H1 (cell line): Measurements from ENCODE around the gene FKBP1B. TPM values are rescaled to one million over a fixed set of nuclear protein-coding genes. Genes with fewer than 3 reads are reported as not detected.

ENCODE experiments used
- CTCF ChIA-PET: fragments of 300-600 bp; sonication (Branson Sonifier 250); formaldehyde crosslinking; loops from one replicate; lab custom pipeline; 2021; ENCODE audit not compliant: partially characterized antibody; lab: Charles Lee
- POLR2A ChIA-PET: fragments of 300-600 bp; sonication (Branson Sonifier 250); formaldehyde crosslinking; loops from one replicate; lab custom pipeline; 2021; ENCODE audit warnings: inconsistent platforms; ENCODE audit not compliant: partially characterized antibody; lab: Charles Lee
- DNase-seq, 2 experiments: peaks; one replicate each; pipeline versions ENCODE4 v3.0.0 to v3.0.0-alpha.2; 2010 to 2022; ENCODE audit warnings: low spot score in 2 of 2, low read depth in 1 of 2, mixed read lengths in 1 of 2
- FAIRE-seq: peaks from 2 replicates; lab custom pipeline; 2011; peaks lifted over from hg19 to GRCh38; lab: Jason Lieb, UNC
- H2AFZ ChIP-seq: 2 replicates; pipeline ENCODE4 v1.8.1; 2012; ENCODE audit warnings: low read length, inconsistent platforms
- H2AK5ac ChIP-seq: 2 replicates; pipeline ENCODE4 v1.6.1; 2013; ENCODE audit warnings: low read depth, low read length
- H2BK120ac ChIP-seq: replicated peaks from 2 replicates; pipeline ENCODE3; 2013; ENCODE audit warnings: low read depth, low read length, inconsistent platforms
- H2BK12ac ChIP-seq: 2 replicates; pipeline ENCODE4 v1.6.1; 2013; ENCODE audit warnings: low read depth, low read length
- H2BK15ac ChIP-seq: 2 replicates; pipeline ENCODE4 v1.6.1; 2013; ENCODE audit warnings: low read length
- H2BK20ac ChIP-seq: 2 replicates; pipeline ENCODE4 v1.6.1; 2013; ENCODE audit warnings: low read length
- H2BK5ac ChIP-seq: 2 replicates; pipeline ENCODE4 v1.6.1; 2013; ENCODE audit warnings: low read depth, low read length
- H3K14ac ChIP-seq: 2 replicates; pipeline ENCODE4 v1.6.1; 2013; ENCODE audit warnings: inconsistent platforms; ENCODE audit not compliant: insufficient read length
- H3K18ac ChIP-seq: 2 replicates; pipeline ENCODE4 v1.6.1; 2013; ENCODE audit warnings: low read length; ENCODE audit errors: extremely low read depth
- H3K23ac ChIP-seq: 2 replicates; pipeline ENCODE4 v1.6.1; 2013; ENCODE audit warnings: inconsistent platforms; ENCODE audit not compliant: insufficient read length
- H3K23me2 ChIP-seq: 2 replicates; pipeline ENCODE4 v1.6.1; 2013; ENCODE audit warnings: low read depth, low read length
- H3K27ac ChIP-seq: 2 replicates; pipeline ENCODE4 v1.6.1; 2011; ENCODE audit warnings: low read depth, low read length, inconsistent platforms
- H3K27me3 ChIP-seq, 4 experiments: replicated peaks in 1 of 4; 1 replicate in 1 of 4; 2 replicates in 3 of 4; pipeline versions ENCODE4 v1.6.1 to v1.8.1; 2011 to 2013; ENCODE audit warnings: low read length in 3 of 4, mild to moderate bottlenecking in 3 of 4, inconsistent platforms in 2 of 4, mixed read lengths in 2 of 4, moderate library complexity in 1 of 4; ENCODE audit not compliant: control insufficient read depth in 3 of 4, insufficient read depth in 3 of 4; ENCODE audit errors: extremely low read depth in 1 of 4
- H3K36me3 ChIP-seq, 4 experiments: 2 replicates each; pipeline versions ENCODE4 v1.6.1 to v1.8.1; 2011 to 2013; ENCODE audit warnings: mild to moderate bottlenecking in 4 of 4, low read length in 3 of 4, moderate library complexity in 2 of 4, control low read depth in 1 of 4, inconsistent platforms in 1 of 4; ENCODE audit not compliant: insufficient read depth in 4 of 4, control insufficient read depth in 2 of 4
- H3K4ac ChIP-seq: replicated peaks from 2 replicates; pipeline ENCODE3; 2013; ENCODE audit warnings: low read length, low read depth, mixed read lengths, inconsistent platforms; ENCODE audit not compliant: insufficient read length
- H3K4me1 ChIP-seq, 4 experiments: replicated peaks in 1 of 4; 1 replicate in 1 of 4; 2 replicates in 3 of 4; pipeline versions ENCODE4 v1.6.1 to v1.8.1; 2011 to 2013; ENCODE audit warnings: low read length in 3 of 4, inconsistent platforms in 2 of 4, mixed read lengths in 1 of 4; ENCODE audit not compliant: insufficient read depth in 4 of 4, control insufficient read depth in 3 of 4
- H3K4me2 ChIP-seq, 2 experiments: 2 replicates each; pipeline versions ENCODE4 v1.6.1 to v1.8.1; 2011 to 2013; ENCODE audit warnings: low read depth in 2 of 2, low read length in 2 of 2, control low read depth in 1 of 2, inconsistent platforms in 1 of 2, mild to moderate bottlenecking in 1 of 2; ENCODE audit not compliant: insufficient read depth in 1 of 2
- H3K4me3 ChIP-seq, 4 experiments: fragments of 200-600, 300-600 bp in 1 of 4; sonication (generic), shearing (Covaris generic), sonication (Bioruptor Twin) in 1 of 4; 2 replicates each; pipeline versions ENCODE4 v1.5.1 to v1.8.1; 2011 to 2016; ENCODE audit warnings: low read length in 4 of 4, low read depth in 3 of 4, control low read depth in 2 of 4, inconsistent platforms in 2 of 4, mild to moderate bottlenecking in 2 of 4, mixed read lengths in 1 of 4, moderate library complexity in 1 of 4; ENCODE audit not compliant: insufficient read depth in 2 of 4; ENCODE audit errors: extremely low read depth in 1 of 4
- H3K56ac ChIP-seq: replicated peaks from 2 replicates; pipeline ENCODE3; 2013; ENCODE audit warnings: low read depth, mild to moderate bottlenecking, mixed read lengths, low read length, inconsistent platforms; ENCODE audit not compliant: insufficient read length
- H3K79me1 ChIP-seq: 2 replicates; pipeline ENCODE4 v1.6.1; 2013; ENCODE audit warnings: low read depth, low read length, control low read depth
- H3K79me2 ChIP-seq, 2 experiments: 2 replicates each; pipeline versions ENCODE4 v1.6.1 to v1.8.1; 2012 to 2013; ENCODE audit warnings: low read length in 2 of 2, mild to moderate bottlenecking in 2 of 2, inconsistent platforms in 1 of 2; ENCODE audit not compliant: insufficient read depth in 2 of 2, control insufficient read depth in 1 of 2
- H3K9ac ChIP-seq, 4 experiments: replicated peaks in 1 of 4; 1 replicate in 1 of 4; 2 replicates in 3 of 4; pipeline versions ENCODE4 v1.6.1 to v1.8.1; 2011 to 2013; ENCODE audit warnings: low read depth in 3 of 4, low read length in 3 of 4, control low read depth in 2 of 4, mild to moderate bottlenecking in 2 of 4, moderate library complexity in 2 of 4, inconsistent platforms in 1 of 4; ENCODE audit errors: extremely low read depth in 1 of 4
- H3K9me3 ChIP-seq, 2 experiments: 2 replicates each; pipeline versions ENCODE4 v1.6.1 to v1.8.1; 2012 to 2013; ENCODE audit warnings: mild to moderate bottlenecking in 2 of 2, moderate library complexity in 2 of 2, control low read depth in 1 of 2, inconsistent platforms in 1 of 2, low read depth in 1 of 2, low read length in 1 of 2, mixed read lengths in 1 of 2; ENCODE audit not compliant: insufficient read depth in 2 of 2
- H4K20me1 ChIP-seq, 2 experiments: replicated peaks in 1 of 2; 2 replicates each; pipeline versions ENCODE3 to v1.8.1; 2011 to 2013; ENCODE audit warnings: inconsistent platforms in 2 of 2, low read length in 2 of 2, mild to moderate bottlenecking in 1 of 2; ENCODE audit not compliant: insufficient read depth in 2 of 2, control insufficient read depth in 1 of 2
- H4K5ac ChIP-seq: 2 replicates; pipeline ENCODE4 v1.6.1; 2013; ENCODE audit warnings: low read length, low read depth, mixed read lengths, inconsistent platforms; ENCODE audit not compliant: insufficient read length
- H4K8ac ChIP-seq: 2 replicates; pipeline ENCODE4 v1.8.0; 2013; ENCODE audit warnings: mild to moderate bottlenecking, moderate library complexity, low read length, inconsistent platforms; ENCODE audit not compliant: insufficient read depth; ENCODE audit errors: extremely low read depth
- H4K91ac ChIP-seq: replicated peaks from 2 replicates; pipeline ENCODE3; 2013; ENCODE audit warnings: low read length, mixed read lengths, inconsistent platforms; ENCODE audit not compliant: insufficient read length
- GABPA ChIP-seq: IDR thresholded peaks from 2 replicates; pipeline ENCODE4 v1.6.1; 2011; ENCODE audit warnings: mild to moderate bottlenecking, low read length, moderate library complexity, borderline replicate concordance; ENCODE audit not compliant: insufficient read depth
- WGBS, 2 experiments: shearing (Covaris generic) in 1 of 2; methylation state at CpG; one replicate each; pipeline versions ENCODE4 v1.1.6 to v1.1.7; 2013 to 2015; ENCODE audit warnings: low lambda C conversion rate in 2 of 2, mixed read lengths in 2 of 2, inconsistent platforms in 1 of 2, low coverage in 1 of 2, missing lambda C conversion rate in 1 of 2; ENCODE audit not compliant: insufficient replicate concordance in 2 of 2, insufficient coverage in 1 of 2, insufficient read length in 1 of 2; ENCODE audit errors: extremely low coverage in 1 of 2, missing lambda C conversion rate in 1 of 2; 5-methylcytosine and 5-hydroxymethylcytosine counted together
- polyA plus RNA-seq, 7 experiments: library from polyadenylated mRNA; depleted of rRNA in 3 of 7; stranded (reverse) in 5 of 7; unstranded in 2 of 7; fragments of >200 nt in 5 of 7; fragments of 200-250 nt in 2 of 7; gene quantifications; 1 replicate in 5 of 7; 2 replicates in 1 of 7; 4 replicates in 1 of 7; pipeline versions ENCODE4 v1.2.1 to v1.2.3, GENCODE V29; 2011 to 2013; ENCODE audit warnings: missing spikeins in 2 of 7, mixed read lengths in 2 of 7
- total RNA-seq: library from RNA; stranded (reverse); fragmentation: NEBNext Ultra II Directional; extraction: Animal tissue kit (Norgen Biotek cat#: 25700); gene quantifications from 2 replicates; pipeline ENCODE4 v1.2.1, GENCODE V29; 2021

FKBP1B gene
- total and polyA plus RNA-seq, 2 of the 8 experiments (the other 6 are each of a cell fraction or from before 2014, with no cell fraction given): 50.8 to 151 TPM

GRCh38 chr2:24102677-24103076 lies 53.1 kb downstream of the FKBP1B start:
- 91% methylated on average over 1 of the region's 1 CpG; no CpG with 5 or more reads in 1 of the 2 experiments for WGBS, 2 experiments
- TF ChIP-seq GABPA: no peak

More at GRCh38 chr2:24102677-24103076, 53.1 kb downstream of the FKBP1B start:
- no peak overlapping the region for H2BK20ac ChIP-seq
- H3K4ac ChIP-seq: no peak overlapping the region
- H3K4me3 ChIP-seq: no peak overlapping the region
- no peak overlapping the region for H3K14ac ChIP-seq
- no peaks in the 10 kb centered on the region for H3K79me1 ChIP-seq
- no peak overlapping the region for H4K5ac ChIP-seq
- POLR2A ChIA-PET: interaction anchor here (1.6 kb wide), 1 partner anchor 19 kb away, joined by 8 read pairs; no protein-coding TSS in a partner anchor
- no peak overlapping the region for H3K9ac ChIP-seq
- H2BK15ac ChIP-seq: no peak overlapping the region
- no peak overlapping the region for H3K18ac ChIP-seq
- no peak overlapping the region for H2AK5ac ChIP-seq
- no peaks in the 10 kb centered on the region for H4K20me1 ChIP-seq
- no peak overlapping the region for H3K56ac ChIP-seq
- H4K91ac ChIP-seq: no peak overlapping the region
- no peaks in the 10 kb centered on the region for H3K4me1 ChIP-seq
- H3K27me3 ChIP-seq: no peaks in the 10 kb centered on the region
- no peak overlapping the region for H3K27ac ChIP-seq
- H2BK12ac ChIP-seq: no peak overlapping the region
- H2BK5ac ChIP-seq: no peak overlapping the region
- H4K8ac ChIP-seq: no peak overlapping the region
- H3K23me2 ChIP-seq: no peaks in the 10 kb centered on the region
- no peak overlapping the region for H2AFZ ChIP-seq
- DNase-seq (no peak), FAIRE-seq (no peak)
- H3K4me2 ChIP-seq: no peak overlapping the region
- no peaks in the 10 kb centered on the region; a peak in 1 of 4 replicates for H3K9me3 ChIP-seq
- CTCF ChIA-PET: interaction anchor here (0.8 to 1.7 kb wide), 2 partner anchors 15 to 18 kb away, joined by 3 to 4 read pairs; partner anchors contain the start of gene TP53I3
- no peaks in the 10 kb centered on the region for H3K36me3 ChIP-seq
- H3K23ac ChIP-seq: no peak overlapping the region
- no peak overlapping the region for H2BK120ac ChIP-seq
- H3K79me2 ChIP-seq: no peaks in the 10 kb centered on the region
